ENCODE measurements around the gene TEKT1. TPM values are rescaled to one million over a fixed set of nuclear protein-coding genes. Genes with fewer than 3 reads are reported as not detected.

The TEKT1 gene
- total RNA-seq, 1 experiment from 2014 or later: not detected

- no peaks in the 10 kb centered on the region for H3K4me1 Mint-ChIP-seq (ENCODE audit: low read depth, unreplicated experiment)
Measured at GRCh38 chr17:6755731-6756184, 75.8 kb downstream of the TEKT1 start, which contains the start of gene XAF1. Gene XAF1 (plus strand): TSS chr17:6756046. CDS start chr17:6756079, 33 bp downstream.

GRCh38 chr17:6755281-6755680 lies 76.2 kb downstream of the TEKT1 start:
- H3K4me3 ChIP-seq (ENCODE audit: low read depth, low read length): no peak overlapping the region
- no peak for DNase-seq
- no peaks in the 10 kb centered on the region for H3K27me3 ChIP-seq (replicated peaks; ENCODE audit: control insufficient read depth, insufficient read depth, low read length)
- no peaks in the 10 kb centered on the region for H3K36me3 ChIP-seq (ENCODE audit: control insufficient read depth, insufficient read depth, low read length)
- BruUV-seq (replicated peaks): no TSS peak
- H3K36me3 Mint-ChIP-seq (ENCODE audit: insufficient read depth, unreplicated experiment): no peaks in the 10 kb centered on the region
- POLR2A ChIA-PET: no interaction called here
- H3K9me3 ChIP-seq: no peaks in the 10 kb centered on the region
- TF ChIP-seq, protein P1, sequence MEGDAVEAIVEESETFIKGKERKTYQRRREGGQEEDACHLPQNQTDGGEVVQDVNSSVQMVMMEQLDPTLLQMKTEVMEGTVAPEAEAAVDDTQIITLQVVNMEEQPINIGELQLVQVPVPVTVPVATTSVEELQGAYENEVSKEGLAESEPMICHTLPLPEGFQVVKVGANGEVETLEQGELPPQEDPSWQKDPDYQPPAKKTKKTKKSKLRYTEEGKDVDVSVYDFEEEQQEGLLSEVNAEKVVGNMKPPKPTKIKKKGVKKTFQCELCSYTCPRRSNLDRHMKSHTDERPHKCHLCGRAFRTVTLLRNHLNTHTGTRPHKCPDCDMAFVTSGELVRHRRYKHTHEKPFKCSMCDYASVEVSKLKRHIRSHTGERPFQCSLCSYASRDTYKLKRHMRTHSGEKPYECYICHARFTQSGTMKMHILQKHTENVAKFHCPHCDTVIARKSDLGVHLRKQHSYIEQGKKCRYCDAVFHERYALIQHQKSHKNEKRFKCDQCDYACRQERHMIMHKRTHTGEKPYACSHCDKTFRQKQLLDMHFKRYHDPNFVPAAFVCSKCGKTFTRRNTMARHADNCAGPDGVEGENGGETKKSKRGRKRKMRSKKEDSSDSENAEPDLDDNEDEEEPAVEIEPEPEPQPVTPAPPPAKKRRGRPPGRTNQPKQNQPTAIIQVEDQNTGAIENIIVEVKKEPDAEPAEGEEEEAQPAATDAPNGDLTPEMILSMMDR (IDR thresholded peaks at IDR 0.05; ENCODE audit: insufficient read depth in 1 of 2, low read depth in 1 of 2, low read length in 1 of 2, severe bottlenecking in 1 of 2, unreplicated experiment in 1 of 2): no peak
- H3K4me3 Mint-ChIP-seq (ENCODE audit: unreplicated experiment): no peak overlapping the region
- no peak overlapping the region for H3K27ac Mint-ChIP-seq (ENCODE audit: unreplicated experiment)
- intact Hi-C loops (cut with micrococcal nuclease; ENCODE audit: unreplicated experiment): no loop called here
- CTCF ChIA-PET: no interaction called here
- no peaks in the 10 kb centered on the region for H3K9me3 Mint-ChIP-seq (ENCODE audit: unreplicated experiment)
- H3K4me1 ChIP-seq: no peaks in the 10 kb centered on the region
- H3K27me3 Mint-ChIP-seq (ENCODE audit: insufficient read depth, unreplicated experiment): no peaks in the 10 kb centered on the region
- no peaks in the 10 kb centered on the region for H3K4me1 Mint-ChIP-seq (ENCODE audit: low read depth, unreplicated experiment)

More at GRCh38 chr17:6755731-6756184, 75.8 kb downstream of the TEKT1 start, which contains the start of gene XAF1:
- no TSS peak for BruUV-seq (replicated peaks)
- H3K27ac Mint-ChIP-seq (ENCODE audit: unreplicated experiment): no peak within 1 kb of the TSS
- Histone ChIP-seq H3K4me3 (ENCODE audit: low read depth, low read length) (no peak within 1 kb of the TSS), H3K4me1 (no peaks in the 10 kb centered on the region), H3K27me3 (replicated peaks; ENCODE audit: control insufficient read depth, insufficient read depth, low read length) (no peaks in the 10 kb centered on the region), H3K9me3 (no peaks in the 10 kb centered on the region), H3K36me3 (ENCODE audit: control insufficient read depth, insufficient read depth, low read length) (no peaks in the 10 kb centered on the region)
- intact Hi-C loops (cut with micrococcal nuclease; ENCODE audit: unreplicated experiment): no loop called here
- H3K27me3 Mint-ChIP-seq (ENCODE audit: insufficient read depth, unreplicated experiment): no peaks in the 10 kb centered on the region
- CTCF ChIA-PET: no interaction called here
- POLR2A ChIA-PET: no interaction called here
- no peaks in the 10 kb centered on the region for H3K36me3 Mint-ChIP-seq (ENCODE audit: insufficient read depth, unreplicated experiment)
- TF ChIP-seq, protein P1 (IDR thresholded peaks at IDR 0.05; ENCODE audit: insufficient read depth in 1 of 2, low read depth in 1 of 2, low read length in 1 of 2, severe bottlenecking in 1 of 2, unreplicated experiment in 1 of 2): no peak
- no peaks in the 10 kb centered on the region for H3K9me3 Mint-ChIP-seq (ENCODE audit: unreplicated experiment)
- no peak for DNase-seq
- no peak within 1 kb of the TSS for H3K4me3 Mint-ChIP-seq (ENCODE audit: unreplicated experiment)

- Mint-ChIP-seq H3K9me3 (ENCODE audit: unreplicated experiment) (no peaks in the 10 kb centered on the region), H3K27me3 (ENCODE audit: insufficient read depth, unreplicated experiment) (no peaks in the 10 kb centered on the region), H3K4me3 (ENCODE audit: unreplicated experiment) (no peak overlapping the region), H3K36me3 (ENCODE audit: insufficient read depth, unreplicated experiment) (no peaks in the 10 kb centered on the region), H3K27ac (ENCODE audit: unreplicated experiment) (no peak overlapping the region), H3K4me1 (ENCODE audit: low read depth, unreplicated experiment) (no peaks in the 10 kb centered on the region)
- CTCF ChIA-PET: no interaction called here
- DNase-seq: no peak
- TF ChIP-seq, protein P1 (IDR thresholded peaks at IDR 0.05; ENCODE audit: insufficient read depth in 1 of 2, low read depth in 1 of 2, low read length in 1 of 2, severe bottlenecking in 1 of 2, unreplicated experiment in 1 of 2): no peak
- H3K4me1 ChIP-seq: no peaks in the 10 kb centered on the region
- POLR2A ChIA-PET: no interaction called here
- no peaks in the 10 kb centered on the region for H3K9me3 ChIP-seq
- H3K27me3 ChIP-seq (replicated peaks; ENCODE audit: control insufficient read depth, insufficient read depth, low read length): no peaks in the 10 kb centered on the region
- H3K4me3 ChIP-seq (ENCODE audit: low read depth, low read length): no peak overlapping the region
- BruUV-seq (replicated peaks): no TSS peak
- H3K36me3 ChIP-seq (ENCODE audit: control insufficient read depth, insufficient read depth, low read length): no peaks in the 10 kb centered on the region
- intact Hi-C loops (cut with micrococcal nuclease; ENCODE audit: unreplicated experiment): no loop called here
Measured at GRCh38 chr17:6753546-6753945, 78.0 kb downstream of the TEKT1 start.
